GM13977 (cell line): ENCODE data around the gene VPS26C.
"Not testable (repeated sequence)": the region's sequence is repeated elsewhere in the genome, so short reads cannot be mapped to it uniquely, and the experiment has no call there.

Experiments used
- DNase-seq: peaks from one replicate; pipeline ENCODE4 v3.0.0; 2012; ENCODE audit warnings: low spot score
- CTCF ChIP-seq: IDR thresholded peaks from 2 replicates; pipeline ENCODE4 v1.5.1; 2012; ENCODE audit warnings: mild to moderate bottlenecking, control low read depth; ENCODE audit not compliant: insufficient read depth; ENCODE audit errors: extremely low read depth, missing control alignments
- in situ Hi-C: fragments of 300-500 bp; cut with MboI; formaldehyde crosslinking; loops from one replicate; pipeline ENCODE4 v1.12.0; 2022; ENCODE audit warnings: low sequenced_read_pairs, low pct_unique_long_range_greater_than_20kb, mixed read lengths, inconsistent platforms; ENCODE audit not compliant: unreplicated experiment

VPS26C gene

GRCh38 chr21:37281993-37282392 lies 14.9 kb upstream of the VPS26C start:
- no peak for TF ChIP-seq CTCF

DNA sequence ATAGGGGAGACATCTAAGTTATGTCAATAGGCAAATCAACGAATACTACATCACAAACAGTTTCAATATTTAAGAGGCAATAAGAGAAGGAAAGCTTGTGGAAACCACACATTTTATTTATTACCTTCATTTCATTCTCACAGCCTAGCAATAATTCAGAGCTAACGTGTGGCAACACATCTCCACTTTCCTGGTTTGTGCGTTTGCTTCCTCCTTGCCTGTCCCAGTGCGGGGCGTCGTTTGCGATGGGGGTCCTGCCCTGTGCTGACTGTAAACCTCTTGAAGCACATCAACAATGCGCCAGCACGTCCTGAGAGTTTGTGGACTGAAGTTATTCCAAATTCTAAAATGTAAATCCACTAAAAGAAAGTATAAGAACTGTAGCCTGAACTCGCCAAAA lies 14.4 kb upstream of the VPS26C start:
- in situ Hi-C loops, result no loop called here
- DNase-seq, result no peak
- TF ChIP-seq CTCF, result no peak

More at GRCh38 chr21:37281993-37282392, 14.9 kb upstream of the VPS26C start:
- no peak for DNase-seq
- in situ Hi-C loops, result no loop called here

GRCh38 chr21:37279271-37279670 lies 12.1 kb upstream of the VPS26C start:
- DNase-seq, in situ Hi-C loops: not testable (repeated sequence)

DNA sequence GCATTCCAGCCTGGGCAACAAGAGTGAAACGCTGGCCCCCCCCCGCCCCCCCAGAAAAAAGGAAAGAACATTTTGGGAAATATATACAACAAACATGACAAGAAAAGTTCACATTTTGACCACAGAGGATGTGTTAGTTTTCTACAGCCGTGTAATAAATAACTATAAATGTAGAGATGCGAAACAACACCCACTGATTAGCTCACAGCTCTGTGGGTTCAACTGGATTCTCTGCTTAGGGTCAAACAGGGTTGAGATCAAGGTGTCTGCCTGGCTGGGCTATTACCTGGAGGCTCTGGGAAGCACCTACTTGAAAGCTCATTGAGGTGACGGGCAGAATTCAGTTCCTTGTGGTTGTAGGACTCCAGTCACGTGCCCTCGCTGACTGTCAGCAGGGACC lies 11.1 kb upstream of the VPS26C start:
- TF ChIP-seq CTCF, result no peak
- in situ Hi-C loops, result no loop called here
- no peak for DNase-seq

DNA sequence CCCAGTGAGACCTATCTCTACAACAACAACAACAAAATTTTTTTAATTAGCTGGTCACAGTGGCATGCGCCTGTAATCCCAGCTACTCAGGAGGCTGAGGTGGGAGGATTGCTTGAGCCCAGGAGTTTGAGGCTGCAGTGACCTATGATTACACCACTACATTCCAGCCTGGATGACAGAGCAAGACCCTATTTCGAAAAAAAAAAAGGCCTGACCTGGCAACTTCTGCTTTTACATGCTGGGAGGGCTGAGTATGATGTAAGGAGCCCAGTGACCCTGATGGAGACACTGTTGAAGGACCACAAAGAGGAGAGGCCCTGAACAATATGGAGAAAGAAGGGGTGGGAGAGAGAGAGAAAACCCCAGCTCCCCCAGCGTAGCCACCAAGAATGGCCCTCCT lies 9.2 kb upstream of the VPS26C start:
- in situ Hi-C loops, result no loop called here
- no peak for TF ChIP-seq CTCF
- DNase-seq, result no peak

GRCh38 chr21:37273911-37274690 lies 7.0 kb upstream of the VPS26C start:
- in situ Hi-C loops, result no loop called here
- peak; percentile 43 for DNase-seq
- TF ChIP-seq CTCF, result no peak

DNA sequence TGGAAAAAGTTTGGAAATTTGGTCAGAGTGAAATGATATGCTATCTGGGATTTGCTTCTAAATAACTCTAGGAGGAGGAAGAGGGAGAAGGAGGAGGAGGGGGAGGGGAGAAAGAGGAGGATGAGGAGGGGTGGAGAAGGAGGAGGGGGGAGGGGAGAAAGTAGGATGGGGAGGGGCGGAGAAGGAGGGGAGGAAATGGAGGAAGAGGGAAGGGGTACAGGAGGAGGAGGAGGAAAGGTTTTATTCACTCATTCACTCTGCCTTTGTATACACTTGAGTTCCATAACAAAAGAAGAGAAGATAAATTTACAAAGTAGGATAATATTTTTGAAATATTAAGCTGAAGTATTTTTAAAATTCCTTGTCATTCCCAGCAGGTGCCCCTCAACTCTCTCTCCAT lies 6.3 kb upstream of the VPS26C start:
- DNase-seq, result no peak
- in situ Hi-C loops, result no loop called here
- TF ChIP-seq CTCF, result no peak
